CD4-positive, CD25-positive, alpha-beta regulatory T cell (primary cell): ENCODE data around the gene CHKA. TPM values are rescaled to one million over a fixed set of nuclear protein-coding genes. Genes with fewer than 3 reads are reported as not detected.
A peak's percentile ranks its signal among the peaks of the same experiment; 100 is the strongest.

ENCODE experiments used
- ATAC-seq, 2 donors: fragments of 150-1000 bp; cut with Tn5 transposase; one replicate each; pipeline ENCODE4 v1.10.0; 2021; ENCODE audit warnings: low read depth in 2 of 2, moderate number of reproducible peaks in 2 of 2, moderate library complexity in 1 of 2
- DNase-seq, 3 donors: peaks; one replicate each; pipeline versions ENCODE4 v3.0.0 to v3.0.0-alpha.2; 2012 to 2022; ENCODE audit warnings: mixed read lengths in 1 of 3
- H3K27ac ChIP-seq: one replicate; pipeline ENCODE4 v1.7.0; 2013; ENCODE audit warnings: mild to moderate bottlenecking, low read length; ENCODE audit not compliant: insufficient read depth, poor library complexity, severe bottlenecking
- H3K27me3 ChIP-seq: one replicate; pipeline ENCODE4 v1.7.0; 2013; ENCODE audit warnings: low read length; ENCODE audit not compliant: control insufficient read depth, insufficient read depth
- H3K36me3 ChIP-seq: one replicate; pipeline ENCODE4 v1.7.0; 2013; ENCODE audit warnings: mild to moderate bottlenecking, low read length, moderate library complexity; ENCODE audit not compliant: control insufficient read depth, insufficient read depth
- H3K4me1 ChIP-seq: 2 replicates; pipeline ENCODE4 v1.7.0; 2013; ENCODE audit warnings: mild to moderate bottlenecking, low read length; ENCODE audit not compliant: insufficient read depth, control insufficient read depth, poor library complexity, severe bottlenecking
- H3K4me3 ChIP-seq: one replicate; pipeline ENCODE4 v1.7.0; 2013; ENCODE audit warnings: low read depth, mild to moderate bottlenecking, low read length, moderate library complexity
- H3K9me3 ChIP-seq, 2 experiments: 1 replicate in 1 of 2; 2 replicates in 1 of 2; pipeline ENCODE4 v1.7.0; 2013; ENCODE audit warnings: low read length in 2 of 2, mild to moderate bottlenecking in 1 of 2, moderate library complexity in 1 of 2; ENCODE audit not compliant: control insufficient read depth in 2 of 2
- H3K27ac Mint-ChIP-seq, 3 donors: one replicate each; pipeline ENCODE4 v1.8.0; 2020 to 2022; ENCODE audit warnings: mild to moderate bottlenecking in 3 of 3, mixed read lengths in 3 of 3, moderate library complexity in 2 of 3
- H3K27me3 Mint-ChIP-seq: one replicate; pipeline ENCODE4 v1.8.0; 2022; ENCODE audit warnings: mild to moderate bottlenecking, mixed read lengths
- H3K36me3 Mint-ChIP-seq: one replicate; pipeline ENCODE4 v1.8.0; 2020; ENCODE audit warnings: mixed read lengths
- H3K4me1 Mint-ChIP-seq, 4 donors: one replicate each; pipeline ENCODE4 v1.8.0; 2020 to 2022; ENCODE audit warnings: mixed read lengths in 4 of 4, mild to moderate bottlenecking in 1 of 4
- H3K4me3 Mint-ChIP-seq, 4 donors: one replicate each; pipeline ENCODE4 v1.8.0; 2020 to 2022; ENCODE audit warnings: mild to moderate bottlenecking in 4 of 4, mixed read lengths in 4 of 4, moderate library complexity in 3 of 4
- H3K9me3 Mint-ChIP-seq, 7 donors: one replicate each; pipeline ENCODE4 v1.8.0; 2020 to 2022; ENCODE audit warnings: mixed read lengths in 7 of 7, mild to moderate bottlenecking in 3 of 7, moderate library complexity in 2 of 7
- polyA plus RNA-seq, 4 donors: library from polyadenylated mRNA; unstranded; fragments of 300-500 nt; fragmentation: Illumina TruSeq; gene quantifications; one replicate each; pipeline ENCODE4 v1.2.3, GENCODE V29; 2021
- total RNA-seq: library from RNA; stranded (reverse); gene quantifications from one replicate; pipeline ENCODE4 v1.2.3, GENCODE V29; 2022

The CHKA gene
- total RNA-seq = 8.1 TPM
- 1 to 10 TPM in 2 of 4 donors, under 1 TPM in 2; 0.76 to 1.4 (median 1.1) TPM for polyA plus RNA-seq

DNA sequence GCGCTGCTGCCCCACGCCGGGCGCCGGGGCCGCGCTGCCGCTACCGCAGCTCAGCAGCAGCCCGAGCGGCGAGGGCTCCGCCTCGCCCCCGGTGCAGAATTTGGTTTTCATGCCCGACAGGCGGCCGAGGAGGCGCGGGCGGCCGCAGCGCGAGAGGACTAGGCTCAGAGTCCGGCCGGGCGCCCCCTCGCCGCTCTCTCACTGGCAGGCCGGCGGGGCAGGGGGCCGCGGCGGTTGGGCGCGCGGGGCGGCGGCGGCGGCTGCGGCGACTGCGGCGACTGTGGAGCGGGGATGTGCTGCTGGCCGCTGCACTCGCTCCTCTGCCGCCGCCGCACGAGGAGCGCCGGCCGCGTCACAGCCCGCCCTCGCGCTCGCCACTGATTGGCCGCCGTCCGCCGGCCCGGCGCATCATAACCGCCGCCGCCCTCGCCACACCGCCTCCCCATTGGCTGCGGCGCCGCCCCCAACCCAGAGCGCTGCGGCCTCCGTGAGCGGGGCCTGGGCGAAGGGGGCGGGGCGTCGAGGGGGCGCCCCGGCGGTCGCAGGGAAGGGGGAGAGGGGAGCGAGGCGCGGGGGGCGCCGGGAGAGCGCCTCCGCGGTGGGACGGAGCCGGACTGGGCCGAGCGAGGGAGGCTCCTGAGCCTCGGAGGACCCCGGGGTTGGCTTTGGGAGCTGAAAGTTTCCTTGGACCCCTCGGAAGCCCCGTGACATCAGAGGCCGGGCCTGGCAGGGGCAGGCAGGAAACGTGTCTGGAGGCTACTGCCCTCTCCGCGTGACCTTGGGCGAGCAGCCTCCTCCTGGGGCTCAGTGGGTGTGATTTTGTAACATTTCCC is at the start of gene CHKA:
CHKA (minus strand) TSS at position 322 of the 833 bp plus-strand sequence; CDS start at position 111, 211 bp downstream.
- Histone ChIP-seq H3K27me3 (no peaks in the 10 kb centered on the region), H3K27ac (peak within 1 kb of the TSS; percentile 51), H3K4me3 (peak within 1 kb of the TSS; percentile 64), H3K36me3 (no peaks in the 10 kb centered on the region), H3K4me1 (peaks cover 8% of the 10 kb centered on the region), H3K9me3 (no peaks in the 10 kb centered on the region)
- Mint-ChIP-seq H3K27me3 (peaks cover 6% of the 10 kb centered on the region), H3K4me3 (peak within 1 kb of the TSS; percentile 86 to 93 (median 87)), H3K36me3 (no peaks in the 10 kb centered on the region), H3K4me1 (peaks cover 2 to 16% (median 7%) of the 10 kb centered on the region in 4 donors), H3K9me3 (peaks cover 0 to 2% (median 0%) of the 10 kb centered on the region in 7 donors), H3K27ac (peak within 1 kb of the TSS; percentile 5 to 90 (median 60))
- DNase-seq (peak; percentile 75 to 90 (median 80)), ATAC-seq (peak; percentile 89)

GRCh38 chr11:68169442-68169841 is 48.3 kb upstream of the CHKA start:
- Histone ChIP-seq H3K4me3 (no peak overlapping the region), H3K27ac (no peak overlapping the region), H3K27me3 (no peaks in the 10 kb centered on the region), H3K4me1 (no peaks in the 10 kb centered on the region), H3K9me3 (no peaks in the 10 kb centered on the region), H3K36me3 (peaks cover 90% of the 10 kb centered on the region)
- H3K36me3 Mint-ChIP-seq = peaks cover 33% of the 10 kb centered on the region
- ATAC-seq (no peak), DNase-seq (no peak)
- H3K27ac Mint-ChIP-seq = no peak overlapping the region
- no peaks in the 10 kb centered on the region for H3K4me1 Mint-ChIP-seq
- no peaks in the 10 kb centered on the region for H3K27me3 Mint-ChIP-seq
- no peak overlapping the region for H3K4me3 Mint-ChIP-seq
- no peaks in the 10 kb centered on the region for H3K9me3 Mint-ChIP-seq

DNA sequence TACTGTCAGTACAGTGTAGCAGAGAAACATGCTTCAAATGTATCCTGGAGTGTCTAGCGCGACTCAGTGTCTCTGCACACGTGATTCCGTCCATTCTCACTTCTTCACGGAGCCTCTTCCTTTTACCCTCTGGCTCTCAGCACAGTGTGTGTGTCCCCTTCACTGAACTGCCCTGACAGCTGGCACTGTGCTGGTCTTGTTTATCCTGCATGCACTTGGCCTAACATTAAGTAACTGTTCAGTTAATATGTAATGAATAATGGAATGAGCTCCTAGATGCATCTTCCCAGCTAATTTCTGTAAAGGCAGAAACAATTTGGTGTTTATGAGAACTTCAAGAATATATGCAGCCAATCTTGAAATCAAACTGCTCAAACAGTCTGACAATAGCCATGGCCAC is 47.5 kb upstream of the CHKA start:
- peak overlapping the region in 1 of 3 donors; percentile 11 for H3K27ac Mint-ChIP-seq
- peaks cover 31% of the 10 kb centered on the region for H3K36me3 Mint-ChIP-seq
- H3K4me1 ChIP-seq = no peaks in the 10 kb centered on the region
- no peaks in the 10 kb centered on the region for H3K27me3 ChIP-seq
- H3K4me3 ChIP-seq = no peak overlapping the region
- no peaks in the 10 kb centered on the region for H3K27me3 Mint-ChIP-seq
- H3K9me3 ChIP-seq = no peaks in the 10 kb centered on the region
- DNase-seq = no peak
- no peak overlapping the region for H3K4me3 Mint-ChIP-seq
- H3K9me3 Mint-ChIP-seq = no peaks in the 10 kb centered on the region
- no peaks in the 10 kb centered on the region for H3K4me1 Mint-ChIP-seq
- ATAC-seq = no peak
- H3K27ac ChIP-seq = no peak overlapping the region
- H3K36me3 ChIP-seq = peaks cover 88% of the 10 kb centered on the region

GRCh38 chr11:68167474-68167873 is 46.3 kb upstream of the CHKA start:
- peaks cover 77% of the 10 kb centered on the region for H3K36me3 ChIP-seq

GRCh38 chr11:68166969-68167368 is 45.8 kb upstream of the CHKA start:
- H3K27me3 ChIP-seq = no peaks in the 10 kb centered on the region
- H3K4me1 ChIP-seq = no peaks in the 10 kb centered on the region
- DNase-seq (no peak), ATAC-seq (no peak)
- no peaks in the 10 kb centered on the region for H3K9me3 ChIP-seq
- H3K27me3 Mint-ChIP-seq = no peaks in the 10 kb centered on the region
- H3K27ac ChIP-seq = no peak overlapping the region
- no peak overlapping the region for H3K4me3 Mint-ChIP-seq
- peaks cover 38% of the 10 kb centered on the region for H3K36me3 Mint-ChIP-seq
- peaks cover 74% of the 10 kb centered on the region for H3K36me3 ChIP-seq
- H3K27ac Mint-ChIP-seq = no peak overlapping the region
- no peak overlapping the region for H3K4me3 ChIP-seq
- no peaks in the 10 kb centered on the region for H3K4me1 Mint-ChIP-seq
- no peaks in the 10 kb centered on the region for H3K9me3 Mint-ChIP-seq

More at GRCh38 chr11:68167474-68167873, 46.3 kb upstream of the CHKA start:
- Histone ChIP-seq H3K4me3 (no peak overlapping the region), H3K4me1 (no peaks in the 10 kb centered on the region), H3K9me3 (no peaks in the 10 kb centered on the region), H3K27ac (no peak overlapping the region), H3K27me3 (no peaks in the 10 kb centered on the region)
- no peaks in the 10 kb centered on the region for H3K4me1 Mint-ChIP-seq
- H3K9me3 Mint-ChIP-seq = no peaks in the 10 kb centered on the region
- peaks cover 34% of the 10 kb centered on the region for H3K36me3 Mint-ChIP-seq
- H3K4me3 Mint-ChIP-seq = peak overlapping the region in 1 of 4 donors; percentile 2
- no peaks in the 10 kb centered on the region for H3K27me3 Mint-ChIP-seq
- ATAC-seq = no peak
- no peak overlapping the region for H3K27ac Mint-ChIP-seq
- no peak for DNase-seq

DNA sequence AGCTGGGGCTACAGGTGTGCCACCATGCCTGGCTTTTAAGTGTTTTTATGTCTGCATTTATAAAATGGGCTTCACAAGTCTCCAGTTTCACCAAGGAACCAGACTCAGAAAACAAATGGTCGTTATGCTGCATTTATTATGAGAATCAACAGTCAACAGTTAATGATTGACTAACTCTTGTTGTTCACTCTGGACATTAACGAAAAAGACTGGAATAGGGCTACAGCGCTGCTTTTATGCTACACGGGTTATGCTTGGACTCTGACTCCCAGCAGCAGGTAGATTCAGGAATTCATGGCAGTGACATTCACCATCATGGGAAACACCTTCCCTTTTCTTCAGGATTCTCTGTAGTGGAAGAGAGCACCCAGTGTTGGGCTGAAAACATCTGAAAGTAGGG is 44.4 kb upstream of the CHKA start:
- Mint-ChIP-seq H3K4me1 (no peaks in the 10 kb centered on the region), H3K4me3 (no peak overlapping the region), H3K27me3 (no peaks in the 10 kb centered on the region), H3K27ac (no peak overlapping the region), H3K36me3 (peaks cover 35% of the 10 kb centered on the region), H3K9me3 (no peaks in the 10 kb centered on the region)
- ATAC-seq = no peak
- no peak overlapping the region for H3K27ac ChIP-seq
- no peaks in the 10 kb centered on the region for H3K27me3 ChIP-seq
- no peaks in the 10 kb centered on the region for H3K9me3 ChIP-seq
- no peak for DNase-seq
- no peaks in the 10 kb centered on the region for H3K4me1 ChIP-seq
- no peak overlapping the region for H3K4me3 ChIP-seq
- H3K36me3 ChIP-seq = peaks cover 63% of the 10 kb centered on the region

- H3K36me3 Mint-ChIP-seq = peaks cover 34% of the 10 kb centered on the region
These were observed 43.2 kb upstream of the CHKA start for GRCh38 chr11:68164437-68164836.

DNA sequence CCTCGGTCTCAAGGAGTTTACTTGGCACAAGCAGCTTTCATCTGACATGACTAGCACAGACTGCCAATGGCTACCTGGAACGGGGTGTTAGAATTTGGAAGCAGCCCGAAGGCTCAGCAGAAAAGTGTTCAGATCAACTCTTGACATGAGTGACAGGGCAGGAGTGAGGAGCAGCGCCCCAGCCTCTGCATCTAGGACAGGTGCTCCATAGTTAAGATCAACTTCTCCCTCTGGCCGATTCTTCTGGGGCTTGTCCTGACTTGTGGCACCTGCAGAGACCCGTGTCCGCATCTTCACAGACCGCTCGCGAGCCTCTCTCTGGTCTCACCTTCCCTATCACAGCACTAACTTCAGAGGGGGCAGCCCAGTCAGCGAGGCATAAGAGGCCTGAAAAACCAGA is 42.5 kb upstream of the CHKA start:
- no peak overlapping the region for H3K4me3 ChIP-seq
- DNase-seq = no peak
- no peak overlapping the region for H3K27ac ChIP-seq
- no peaks in the 10 kb centered on the region for H3K4me1 Mint-ChIP-seq
- H3K4me3 Mint-ChIP-seq = no peak overlapping the region
- no peaks in the 10 kb centered on the region for H3K9me3 Mint-ChIP-seq
- peaks cover 39% of the 10 kb centered on the region for H3K36me3 Mint-ChIP-seq
- peak overlapping the region in 1 of 3 donors; percentile 39 for H3K27ac Mint-ChIP-seq
- ATAC-seq = no peak
- no peaks in the 10 kb centered on the region for H3K27me3 ChIP-seq
- peaks cover 49% of the 10 kb centered on the region for H3K36me3 ChIP-seq
- no peaks in the 10 kb centered on the region for H3K27me3 Mint-ChIP-seq
- no peaks in the 10 kb centered on the region for H3K9me3 ChIP-seq
- H3K4me1 ChIP-seq = no peaks in the 10 kb centered on the region

More at GRCh38 chr11:68164437-68164836, 43.2 kb upstream of the CHKA start:
- Mint-ChIP-seq H3K27me3 (no peaks in the 10 kb centered on the region), H3K9me3 (no peaks in the 10 kb centered on the region), H3K4me3 (no peak overlapping the region), H3K4me1 (no peaks in the 10 kb centered on the region), H3K27ac (no peak overlapping the region)
- H3K27ac ChIP-seq = no peak overlapping the region
- H3K4me1 ChIP-seq = no peaks in the 10 kb centered on the region
- ATAC-seq = no peak
- peaks cover 52% of the 10 kb centered on the region for H3K36me3 ChIP-seq
- DNase-seq = no peak
- no peaks in the 10 kb centered on the region for H3K9me3 ChIP-seq
- no peaks in the 10 kb centered on the region for H3K27me3 ChIP-seq
- H3K4me3 ChIP-seq = no peak overlapping the region
